Mesothelial cell of epicardium (in vitro differentiated cells): Measurements from ENCODE around the gene MANEAL. TPM values are rescaled to one million over a fixed set of nuclear protein-coding genes. Genes with fewer than 3 reads are reported as not detected.

ENCODE experiments used
- DNase-seq, 2 experiments: peaks; one replicate each; pipeline ENCODE4 v3.0.0; 2021; ENCODE audit warnings: low spot score in 2 of 2; ENCODE audit not compliant: unreplicated experiment in 2 of 2
- H3K27ac Mint-ChIP-seq: 2 replicates; pipeline ENCODE4 v1.8.0; 2021; ENCODE audit warnings: mixed read lengths
- H3K27me3 Mint-ChIP-seq: 2 replicates; pipeline ENCODE4 v1.8.0; 2021; ENCODE audit warnings: low read depth, mixed read lengths
- H3K36me3 Mint-ChIP-seq: 2 replicates; pipeline ENCODE4 v1.8.0; 2021; ENCODE audit warnings: mixed read lengths
- H3K4me1 Mint-ChIP-seq: 2 replicates; pipeline ENCODE4 v1.8.0; 2021; ENCODE audit warnings: mixed read lengths
- H3K4me3 Mint-ChIP-seq: 2 replicates; pipeline ENCODE4 v1.8.0; 2021; ENCODE audit warnings: mild to moderate bottlenecking, moderate library complexity, mixed read lengths
- H3K9me3 Mint-ChIP-seq: 2 replicates; pipeline ENCODE4 v1.8.0; 2021; ENCODE audit warnings: mixed read lengths
- CTCF ChIP-seq: fragments of 200-600 bp; sonication (generic); IDR thresholded peaks from one replicate; pipeline ENCODE4 v1.5.0; 2021; ENCODE audit warnings: antibody characterized with exemption; ENCODE audit not compliant: unreplicated experiment
- total RNA-seq: library from RNA; stranded (reverse); gene quantifications from 3 replicates; pipeline ENCODE4 v1.2.1, GENCODE V29; 2021

The MANEAL gene
- total RNA-seq, 1 donor from 2014 or later, result 1.8 TPM

DNA sequence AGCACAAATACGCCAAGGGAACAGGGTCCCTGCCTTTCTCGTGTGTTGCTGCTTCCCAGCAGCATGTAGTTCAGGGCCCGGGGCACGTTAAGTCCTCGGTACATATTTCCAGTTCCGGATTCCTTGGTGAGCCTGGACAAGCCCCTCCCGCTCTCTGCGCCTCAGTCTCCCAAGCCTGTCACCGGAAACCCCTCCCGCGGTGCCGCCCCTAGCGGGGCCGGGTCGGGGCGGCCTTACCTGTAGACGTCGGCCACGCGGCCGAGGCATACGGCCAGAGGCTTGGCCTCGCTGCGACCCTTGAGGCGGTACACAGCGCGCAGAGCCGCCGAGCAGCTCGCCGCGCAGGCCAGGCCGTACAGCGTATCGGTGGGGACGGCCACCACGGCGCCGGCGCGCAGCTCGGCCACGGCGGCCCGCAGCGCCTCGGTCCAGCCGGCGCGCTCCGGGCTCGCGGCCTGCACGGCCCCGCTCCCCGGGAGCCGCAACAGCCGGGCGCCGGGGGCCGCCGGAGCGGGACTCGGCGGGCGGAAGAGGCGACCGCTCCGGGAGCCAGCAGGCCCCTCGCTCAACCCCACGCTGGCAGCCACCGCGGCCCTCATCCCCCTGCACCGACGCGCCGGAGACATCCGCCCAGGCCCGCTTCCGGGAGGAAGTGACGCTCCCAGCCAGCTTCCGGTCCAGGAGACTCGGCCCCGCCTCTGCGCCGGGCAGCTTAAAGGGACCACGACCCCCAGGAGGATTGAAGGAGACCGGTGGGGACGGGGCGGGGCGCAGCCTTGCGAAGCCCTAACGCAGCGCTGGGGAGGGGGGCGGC lies 14.1 kb downstream of the MANEAL start, which contains the start of the genes C1orf122 and YRDC:
TSS of gene C1orf122 (plus strand) at position 236 of the 814 bp plus-strand sequence. CDS start 615 bp downstream, outside the sequence.
TSS of gene YRDC (minus strand) at position 654 of the 814 bp plus-strand sequence. CDS start at position 626, 28 bp downstream.
- DNase-seq, result peak; percentile 89 to 93
- Mint-ChIP-seq H3K27ac (peak within 1 kb of the TSS; percentile 95), H3K4me1 (peaks cover 13% of the 10 kb centered on the region), H3K27me3 (no peaks in the 10 kb centered on the region), H3K4me3 (peak within 1 kb of the TSS; percentile 91), H3K9me3 (no peaks in the 10 kb centered on the region), H3K36me3 (peaks cover 17% of the 10 kb centered on the region)
- TF ChIP-seq CTCF, result no peak

- Mint-ChIP-seq H3K9me3 (no peaks in the 10 kb centered on the region), H3K36me3 (peaks cover 12% of the 10 kb centered on the region), H3K4me3 (peak overlapping the region; percentile 91), H3K4me1 (peaks cover 13% of the 10 kb centered on the region), H3K27ac (peak overlapping the region; percentile 95), H3K27me3 (no peaks in the 10 kb centered on the region)
- peak; percentile 53 to 73 for DNase-seq
- no peak for TF ChIP-seq CTCF
Measured at GRCh38 chr1:37808369-37809319, 15.0 kb downstream of the MANEAL start.

DNA sequence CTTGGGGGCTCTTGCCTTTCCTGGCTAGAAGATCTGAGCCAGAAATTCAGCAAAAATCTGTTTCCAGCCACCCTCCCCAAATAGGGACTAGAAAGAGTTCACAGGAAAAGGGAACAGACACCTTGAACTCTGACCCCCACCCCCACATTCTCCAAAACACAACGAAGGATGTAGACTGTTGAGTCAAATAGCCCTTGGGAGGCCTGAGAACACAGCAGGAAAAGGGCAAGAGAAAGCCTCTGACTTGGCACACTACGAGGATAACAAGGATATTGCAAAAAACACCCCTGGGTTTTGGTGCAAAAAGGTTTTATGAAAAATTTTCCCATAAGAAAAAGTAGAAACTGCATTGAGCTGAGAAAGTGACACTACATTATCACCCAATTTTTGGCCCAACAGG lies 16.3 kb downstream of the MANEAL start:
- Mint-ChIP-seq H3K27me3 (no peaks in the 10 kb centered on the region), H3K4me1 (peaks cover 13% of the 10 kb centered on the region), H3K27ac (no peak overlapping the region), H3K36me3 (peaks cover 3% of the 10 kb centered on the region), H3K9me3 (no peaks in the 10 kb centered on the region), H3K4me3 (no peak overlapping the region)
- no peak for TF ChIP-seq CTCF
- DNase-seq, result no peak

DNA sequence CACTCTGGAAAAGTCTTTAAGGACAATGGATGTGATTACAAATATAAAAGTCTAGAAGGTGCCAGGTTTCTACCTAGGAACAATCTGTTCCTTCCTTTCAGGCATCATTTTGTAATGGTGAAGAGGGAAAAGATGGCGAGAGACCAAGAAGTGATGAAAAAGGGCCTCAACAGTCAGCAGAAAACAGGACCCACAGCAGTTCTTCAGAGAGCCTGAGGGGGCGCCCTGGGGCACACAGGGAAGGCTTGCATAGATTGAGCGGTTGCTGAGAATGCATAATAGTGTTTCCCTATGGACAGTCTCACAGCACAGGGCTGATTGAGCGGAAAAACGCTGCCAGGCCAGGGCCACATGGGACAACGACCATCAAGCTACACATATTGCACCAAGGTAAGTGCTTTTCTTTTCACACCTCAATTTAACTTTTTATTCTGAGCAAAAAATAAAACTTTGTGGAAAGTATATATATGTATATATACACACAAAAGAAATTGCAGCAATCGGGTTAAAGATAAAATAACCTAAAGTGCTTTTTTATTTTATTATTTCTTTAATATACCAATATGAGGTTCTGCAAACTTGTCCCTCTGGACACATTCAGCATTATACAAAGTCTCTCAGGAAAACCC lies 17.5 kb downstream of the MANEAL start:
- no peak overlapping the region for H3K27ac Mint-ChIP-seq
- peak; percentile 46 to 78 for DNase-seq
- TF ChIP-seq CTCF, result peak; percentile 66
- H3K4me3 Mint-ChIP-seq, result no peak overlapping the region
- H3K4me1 Mint-ChIP-seq, result peaks cover 13% of the 10 kb centered on the region
- H3K36me3 Mint-ChIP-seq, result peaks cover 2% of the 10 kb centered on the region
- no peaks in the 10 kb centered on the region for H3K27me3 Mint-ChIP-seq
- H3K9me3 Mint-ChIP-seq, result no peaks in the 10 kb centered on the region

DNA sequence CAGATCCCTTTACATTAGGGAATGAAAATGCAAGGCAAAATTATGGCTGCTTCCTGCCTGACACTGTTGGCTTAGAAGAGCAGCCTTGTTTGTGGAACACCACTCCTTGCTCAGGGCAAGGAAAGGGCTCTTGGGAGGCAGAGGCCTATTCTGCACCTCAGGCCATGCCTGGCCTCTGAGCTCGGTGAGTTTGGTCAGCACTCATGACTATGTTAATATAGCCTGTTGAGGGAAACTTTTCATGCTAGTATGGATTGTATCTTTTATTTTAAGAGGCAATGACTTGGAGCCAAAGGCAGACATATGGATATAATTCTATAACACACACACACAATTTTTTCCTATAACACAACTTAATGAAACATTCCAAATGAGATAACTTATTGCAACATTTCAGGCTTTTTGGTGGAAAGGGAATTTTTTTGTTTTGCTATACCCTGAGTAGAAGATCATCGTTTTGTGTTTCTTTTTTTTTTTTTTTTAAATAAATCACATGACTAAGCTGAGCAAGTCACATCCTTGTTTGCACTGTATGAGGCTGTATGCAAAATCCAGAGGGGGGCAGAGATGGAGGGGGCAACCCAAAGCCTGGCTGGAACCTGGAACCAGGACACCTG lies 20.0 kb downstream of the MANEAL start:
- no peaks in the 10 kb centered on the region for H3K27me3 Mint-ChIP-seq
- no peak overlapping the region for H3K4me3 Mint-ChIP-seq
- H3K4me1 Mint-ChIP-seq, result peaks cover 5% of the 10 kb centered on the region
- no peak for TF ChIP-seq CTCF
- DNase-seq, result no peak
- H3K9me3 Mint-ChIP-seq, result no peaks in the 10 kb centered on the region
- no peak overlapping the region for H3K27ac Mint-ChIP-seq
- H3K36me3 Mint-ChIP-seq, result peaks cover 2% of the 10 kb centered on the region
